Measurements from ENCODE around the gene ATP6V0E1.

DNA sequence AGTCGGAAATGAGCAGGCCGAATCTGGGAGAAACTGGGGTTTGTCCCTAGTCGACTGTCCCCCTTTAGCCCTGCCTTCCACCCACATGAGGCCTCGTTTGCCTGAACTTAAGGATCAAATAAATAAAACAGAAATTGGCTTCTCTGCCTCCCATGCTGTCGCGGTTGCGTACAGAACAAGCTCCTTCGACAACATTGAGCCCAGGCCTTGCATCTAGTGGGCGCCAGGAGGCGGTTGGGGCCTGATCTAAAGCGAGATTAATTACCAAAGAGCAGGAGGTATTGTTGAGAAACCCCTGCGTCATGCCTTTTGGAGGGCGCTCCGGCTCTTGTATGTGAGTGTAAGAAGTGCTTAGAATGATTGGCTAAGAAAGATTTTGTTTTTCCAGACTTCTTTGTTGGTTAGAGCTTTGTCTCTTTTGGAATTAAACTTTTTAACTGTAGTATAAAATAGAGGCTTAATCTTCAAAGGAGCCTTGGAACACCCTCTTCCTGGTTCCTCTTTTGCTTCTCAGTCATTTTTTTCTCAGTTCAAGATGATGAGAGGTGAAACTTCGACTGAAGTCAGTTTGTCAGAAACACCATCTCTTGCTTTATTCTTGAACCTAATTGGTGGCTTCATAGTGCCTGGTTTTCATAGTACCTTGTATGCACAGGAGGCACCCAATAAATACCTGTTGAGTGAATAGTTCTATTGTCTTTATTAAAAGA, 828 bp downstream of the ATP6V0E1 start:
- TF ChIP-seq, protein P1, sequence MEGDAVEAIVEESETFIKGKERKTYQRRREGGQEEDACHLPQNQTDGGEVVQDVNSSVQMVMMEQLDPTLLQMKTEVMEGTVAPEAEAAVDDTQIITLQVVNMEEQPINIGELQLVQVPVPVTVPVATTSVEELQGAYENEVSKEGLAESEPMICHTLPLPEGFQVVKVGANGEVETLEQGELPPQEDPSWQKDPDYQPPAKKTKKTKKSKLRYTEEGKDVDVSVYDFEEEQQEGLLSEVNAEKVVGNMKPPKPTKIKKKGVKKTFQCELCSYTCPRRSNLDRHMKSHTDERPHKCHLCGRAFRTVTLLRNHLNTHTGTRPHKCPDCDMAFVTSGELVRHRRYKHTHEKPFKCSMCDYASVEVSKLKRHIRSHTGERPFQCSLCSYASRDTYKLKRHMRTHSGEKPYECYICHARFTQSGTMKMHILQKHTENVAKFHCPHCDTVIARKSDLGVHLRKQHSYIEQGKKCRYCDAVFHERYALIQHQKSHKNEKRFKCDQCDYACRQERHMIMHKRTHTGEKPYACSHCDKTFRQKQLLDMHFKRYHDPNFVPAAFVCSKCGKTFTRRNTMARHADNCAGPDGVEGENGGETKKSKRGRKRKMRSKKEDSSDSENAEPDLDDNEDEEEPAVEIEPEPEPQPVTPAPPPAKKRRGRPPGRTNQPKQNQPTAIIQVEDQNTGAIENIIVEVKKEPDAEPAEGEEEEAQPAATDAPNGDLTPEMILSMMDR (IDR thresholded peaks at IDR 0.05; ENCODE audit: insufficient read depth, low read length), result peak; percentile 35
- TF ChIP-seq, protein P2, sequence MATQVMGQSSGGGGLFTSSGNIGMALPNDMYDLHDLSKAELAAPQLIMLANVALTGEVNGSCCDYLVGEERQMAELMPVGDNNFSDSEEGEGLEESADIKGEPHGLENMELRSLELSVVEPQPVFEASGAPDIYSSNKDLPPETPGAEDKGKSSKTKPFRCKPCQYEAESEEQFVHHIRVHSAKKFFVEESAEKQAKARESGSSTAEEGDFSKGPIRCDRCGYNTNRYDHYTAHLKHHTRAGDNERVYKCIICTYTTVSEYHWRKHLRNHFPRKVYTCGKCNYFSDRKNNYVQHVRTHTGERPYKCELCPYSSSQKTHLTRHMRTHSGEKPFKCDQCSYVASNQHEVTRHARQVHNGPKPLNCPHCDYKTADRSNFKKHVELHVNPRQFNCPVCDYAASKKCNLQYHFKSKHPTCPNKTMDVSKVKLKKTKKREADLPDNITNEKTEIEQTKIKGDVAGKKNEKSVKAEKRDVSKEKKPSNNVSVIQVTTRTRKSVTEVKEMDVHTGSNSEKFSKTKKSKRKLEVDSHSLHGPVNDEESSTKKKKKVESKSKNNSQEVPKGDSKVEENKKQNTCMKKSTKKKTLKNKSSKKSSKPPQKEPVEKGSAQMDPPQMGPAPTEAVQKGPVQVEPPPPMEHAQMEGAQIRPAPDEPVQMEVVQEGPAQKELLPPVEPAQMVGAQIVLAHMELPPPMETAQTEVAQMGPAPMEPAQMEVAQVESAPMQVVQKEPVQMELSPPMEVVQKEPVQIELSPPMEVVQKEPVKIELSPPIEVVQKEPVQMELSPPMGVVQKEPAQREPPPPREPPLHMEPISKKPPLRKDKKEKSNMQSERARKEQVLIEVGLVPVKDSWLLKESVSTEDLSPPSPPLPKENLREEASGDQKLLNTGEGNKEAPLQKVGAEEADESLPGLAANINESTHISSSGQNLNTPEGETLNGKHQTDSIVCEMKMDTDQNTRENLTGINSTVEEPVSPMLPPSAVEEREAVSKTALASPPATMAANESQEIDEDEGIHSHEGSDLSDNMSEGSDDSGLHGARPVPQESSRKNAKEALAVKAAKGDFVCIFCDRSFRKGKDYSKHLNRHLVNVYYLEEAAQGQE (IDR thresholded peaks at IDR 0.05; ENCODE audit: insufficient replicate concordance, low read depth), result no peak

Measured in HL-60 (cell line).